K562 (cell line): ENCODE data around the gene OSBPL3. TPM values are rescaled to one million over a fixed set of nuclear protein-coding genes. Genes with fewer than 3 reads are reported as not detected.

Experiments used
- ATAC-seq: fragments of 200-7000 bp; cut with Tn5 transposase; 3 replicates; pipeline ENCODE4 v1.9.1; 2020; ENCODE audit warnings: moderate library complexity
- BruUV-seq: library from RNA; stranded (reverse); fragments of 400-500 nt; replicated peaks from 2 replicates; lab custom pipeline; 2021; lab: Mats Ljungman, UMichigan
- CTCF ChIA-PET: fragments of 300-600 bp; formaldehyde crosslinking; extraction: SDS; loops from one replicate; lab custom pipeline; 2021; ENCODE audit warnings: low intra/inter-chr PET ratio; lab: Yijun Ruan, JAX
- POLR2A ChIA-PET: fragments of 300-600, 350-650 bp; sonication (Branson Sonifier 250); formaldehyde crosslinking; extraction: SDS; loops from one replicate; lab custom pipeline; 2021; ENCODE audit warnings: antibody characterized with exemption, inconsistent platforms; lab: Yijun Ruan, JAX
- DNase-seq, 4 experiments: peaks; one replicate each; pipeline versions ENCODE4 v3.0.0 to v3.0.0-alpha.2; 2011 to 2018; ENCODE audit warnings: low spot score in 3 of 4, mixed read lengths in 3 of 4; ENCODE audit errors: extremely low read depth in 1 of 4
- FAIRE-seq: peaks from 2 replicates; lab custom pipeline; 2011; peaks lifted over from hg19 to GRCh38; lab: Jason Lieb, UNC
- H2AFZ ChIP-seq: 2 replicates; pipeline ENCODE4 v1.6.0; 2011; ENCODE audit warnings: low read depth, low read length, control low read depth, inconsistent platforms
- H3K27ac ChIP-seq: fragments of 200-600 bp; 3 replicates; pipeline ENCODE4 v1.8.0; 2011; ENCODE audit warnings: low read depth, mild to moderate bottlenecking, control low read depth, inconsistent platforms, low read length, moderate library complexity, mixed read lengths; ENCODE audit errors: extremely low read depth
- H3K27me3 ChIP-seq, 2 experiments: fragments of 300-600 bp in 1 of 2; 2 replicates in 1 of 2; 3 replicates in 1 of 2; pipeline versions ENCODE4 v1.6.0 to v1.8.0; 2011; ENCODE audit warnings: inconsistent platforms in 2 of 2, low read length in 2 of 2, mild to moderate bottlenecking in 1 of 2, mixed read lengths in 1 of 2, moderate library complexity in 1 of 2; ENCODE audit not compliant: control insufficient read depth in 2 of 2, insufficient read depth in 2 of 2
- H3K36me3 ChIP-seq: fragments of 300-600 bp; 3 replicates; pipeline ENCODE4 v1.8.0; 2011; ENCODE audit warnings: mild to moderate bottlenecking, low read length, inconsistent platforms; ENCODE audit not compliant: control insufficient read depth, insufficient read depth
- H3K4me1 ChIP-seq, 2 experiments: fragments of 200-600 bp in 1 of 2; replicated peaks in 1 of 2; 2 replicates in 1 of 2; 3 replicates in 1 of 2; pipeline versions ENCODE4 v1.5.1 to v1.8.0; 2011; ENCODE audit warnings: inconsistent platforms in 2 of 2, low read length in 2 of 2, mild to moderate bottlenecking in 1 of 2, mixed read lengths in 1 of 2, moderate library complexity in 1 of 2; ENCODE audit not compliant: control insufficient read depth in 2 of 2, insufficient read depth in 2 of 2
- H3K4me2 ChIP-seq: 2 replicates; pipeline ENCODE4 v1.6.1; 2011; ENCODE audit warnings: low read length, control low read depth, inconsistent platforms, mixed read lengths; ENCODE audit not compliant: insufficient read depth
- H3K4me3 ChIP-seq: fragments of 200-600 bp; sonication (generic), shearing (Covaris generic); 2 replicates; pipeline ENCODE4 v1.5.1; 2016; ENCODE audit warnings: control low read depth, inconsistent platforms
- H3K79me2 ChIP-seq: fragments of 200-600 bp; 3 replicates; pipeline ENCODE4 v1.8.0; 2011; ENCODE audit warnings: low read length, inconsistent platforms; ENCODE audit not compliant: control insufficient read depth, insufficient read depth
- H3K9ac ChIP-seq, 2 experiments: 2 replicates each; pipeline versions ENCODE4 v1.6.0 to v1.6.1; 2011; ENCODE audit warnings: low read depth in 2 of 2, low read length in 2 of 2, control low read depth in 1 of 2, inconsistent platforms in 1 of 2, mild to moderate bottlenecking in 1 of 2, mixed read lengths in 1 of 2; ENCODE audit not compliant: insufficient read depth in 1 of 2
- H3K9me1 ChIP-seq: one replicate; pipeline ENCODE4 v1.6.0; 2011; ENCODE audit warnings: inconsistent platforms, mild to moderate bottlenecking, low read length, moderate library complexity; ENCODE audit not compliant: control insufficient read depth, insufficient read depth
- H3K9me3 ChIP-seq: replicated peaks from 2 replicates; pipeline ENCODE4 v1.5.1; 2011; ENCODE audit warnings: low read depth, low read length, inconsistent platforms; ENCODE audit not compliant: control insufficient read depth, insufficient read depth
- H4K20me1 ChIP-seq: replicated peaks from 2 replicates; pipeline ENCODE4 v1.6.1; 2011; ENCODE audit warnings: low read length, inconsistent platforms, mixed read lengths; ENCODE audit not compliant: control insufficient read depth, insufficient read depth
- BRCA1 ChIP-seq, 2 experiments: fragments of 450-650 bp in 1 of 2; sonication (generic) in 1 of 2; formaldehyde crosslinking in 1 of 2; IDR thresholded peaks; 2 replicates each; pipeline versions ENCODE4 v1.5.0 to v1.6.1; 2017 to 2020; ENCODE audit warnings: mild to moderate bottlenecking in 1 of 2, missing genetic modification reagents in 1 of 2
- FOXP4 ChIP-seq: sonication (generic); formaldehyde crosslinking; IDR thresholded peaks from 2 replicates; pipeline ENCODE4 v1.8.0; 2022; ENCODE audit warnings: mild to moderate bottlenecking, missing genetic modification reagents, borderline replicate concordance
- PCBP2 ChIP-seq: fragments of 200-400 bp; formaldehyde crosslinking; IDR thresholded peaks from 2 replicates; pipeline ENCODE4 v1.6.1; 2018; ENCODE audit warnings: low read length, low read depth, mild to moderate bottlenecking, moderate library complexity; ENCODE audit not compliant: poor library complexity, severe bottlenecking
- RBM14 ChIP-seq: fragments of 200-400 bp; formaldehyde crosslinking; IDR thresholded peaks from 2 replicates; pipeline ENCODE4 v1.6.1; 2018; ENCODE audit warnings: low read depth, mild to moderate bottlenecking, low read length, moderate library complexity, borderline replicate concordance; ENCODE audit not compliant: insufficient read depth
- RBM17 ChIP-seq: fragments of 200-400 bp; formaldehyde crosslinking; IDR thresholded peaks from 2 replicates; pipeline ENCODE4 v1.6.1; 2017; ENCODE audit warnings: low read depth, mild to moderate bottlenecking, low read length, borderline replicate concordance
- RNF219 ChIP-seq: fragments of 250-450 bp; sonication (Bioruptor Pico); IDR thresholded peaks from 2 replicates; pipeline ENCODE4 v1.5.0; 2022; ENCODE audit warnings: mild to moderate bottlenecking
- TRIM25 ChIP-seq: fragments of 450-650 bp; IDR thresholded peaks from 2 replicates; pipeline ENCODE4 v1.7.0; 2016; ENCODE audit warnings: borderline replicate concordance
- ZBTB7A ChIP-seq: IDR thresholded peaks from 2 replicates; pipeline ENCODE4 v1.6.1; 2011; ENCODE audit warnings: low read depth, mild to moderate bottlenecking, low read length, moderate library complexity, borderline replicate concordance; ENCODE audit not compliant: control insufficient read depth
- ZNF175 ChIP-seq: fragments of 200-800 bp; sonication (Bioruptor generic); IDR thresholded peaks from 2 replicates; pipeline ENCODE4 v1.6.1; 2016; ENCODE audit warnings: low read depth, mild to moderate bottlenecking, missing genetic modification characterization, missing compliant biosample characterization
- ZSCAN32 ChIP-seq: fragments of 450-650 bp; formaldehyde crosslinking; IDR thresholded peaks from 2 replicates; pipeline ENCODE4 v1.4.0; 2020; ENCODE audit warnings: mild to moderate bottlenecking, moderate library complexity
- WGBS: fragments of 100-300 bp; shearing (Covaris generic); methylation state at CpG from one replicate; pipeline ENCODE4 v1.1.6; 2016; ENCODE audit warnings: low coverage, mixed read lengths; ENCODE audit not compliant: insufficient coverage; ENCODE audit errors: missing lambda C conversion rate; 5-methylcytosine and 5-hydroxymethylcytosine counted together
- in situ Hi-C: fragments of 300-500 bp; cut with MboI; formaldehyde crosslinking; loops from 4 replicates; pipeline ENCODE4 v1.15.0; 2018; ENCODE audit warnings: inconsistent platforms, mixed read lengths
- intact Hi-C: fragments of 100-400 bp; cut with micrococcal nuclease; formaldehyde crosslinking; loops from 2 replicates; pipeline ENCODE4 v1.14.2; 2022
- polyA plus RNA-seq, 8 experiments: library from polyadenylated mRNA; depleted of rRNA in 4 of 8; stranded (reverse) in 5 of 8; unstranded in 3 of 8; fragments of >200 nt; fragmentation: Nextera tagmentation in 2 of 8; fragmentation: Illumina TruSeq in 1 of 8; extraction: Ambion mirVana in 2 of 8; extraction: Trizol in 1 of 8; gene quantifications; 2 replicates each; pipeline versions ENCODE4 v1.2.1 to v1.2.3, GENCODE V29; 2011 to 2014; ENCODE audit warnings: inconsistent platforms in 1 of 8, missing spikeins in 1 of 8
- total RNA-seq, 7 experiments: library from RNA; depleted of rRNA in 6 of 7; stranded (reverse); fragments of >200 nt in 6 of 7; fragmentation: Illumina TruSeq in 2 of 7; extraction: Trizol in 2 of 7; gene quantifications; 2 replicates each; pipeline versions ENCODE4 v1.2.1 to v1.2.3, GENCODE V29; 2011 to 2021; ENCODE audit warnings: low replicate concordance in 1 of 7
- TF ChIP-seq, protein P1 (sequence below): IDR thresholded peaks from 2 replicates; pipeline ENCODE4 v1.6.1; 2011; ENCODE audit not compliant: insufficient read length; ENCODE audit errors: extremely low read depth
- TF ChIP-seq, protein P2 (sequence below): fragments of 450-650 bp; IDR thresholded peaks from 2 replicates; pipeline ENCODE4 v1.6.1; 2016; ENCODE audit warnings: mild to moderate bottlenecking

The OSBPL3 gene
- total and polyA plus RNA-seq, 9 of the 15 experiments (the other 6 are each of a cell fraction or from before 2014, with no cell fraction given): 4.8 to 37.2 (median 26.5) TPM

GRCh38 chr7:25002786-25003185, 22.8 kb upstream of the OSBPL3 start:
- DNase-seq (no peak), FAIRE-seq (no peak), ATAC-seq (no peak)
- Histone ChIP-seq H3K9me3 (no peaks in the 10 kb centered on the region), H3K9me1 (no peaks in the 10 kb centered on the region), H3K36me3 (no peaks in the 10 kb centered on the region), H3K4me2 (no peak overlapping the region), H3K79me2 (no peaks in the 10 kb centered on the region), H3K27me3 (peaks cover 0 to 2% of the 10 kb centered on the region in 2 experiments; a peak in 2 of 5 replicates), H4K20me1 (no peaks in the 10 kb centered on the region), H3K9ac (no peak overlapping the region), H3K4me1 (no peaks in the 10 kb centered on the region), H3K4me3 (no peak overlapping the region), H3K27ac (no peak overlapping the region), H2AFZ (peak overlapping the region; percentile 56; the same call in 1 of the 2 replicates)
- in situ Hi-C loops (no loop called here), intact Hi-C loops (no loop called here)
- BruUV-seq: no TSS peak
- 7% methylated on average over 1 of the region's 1 CpG for WGBS
- POLR2A ChIA-PET: no interaction called here
- CTCF ChIA-PET: no interaction called here
- TF ChIP-seq FOXP4 (CRISPR knock-in tag) (no peak), TRIM25 (no peak), BRCA1 (IDR thresholded peaks at IDR 0.05) (no peak), BRCA1 (CRISPR knock-in tag; IDR thresholded peaks at IDR 0.05) (no peak), RBM14 (no peak), ZSCAN32 (no peak), PCBP2 (no peak), RNF219 (CRISPR knock-in tag) (no peak), ZBTB7A (no peak), ZNF175 (CRISPR knock-in tag) (no peak), RBM17 (no peak)
- TF ChIP-seq, protein P1, sequence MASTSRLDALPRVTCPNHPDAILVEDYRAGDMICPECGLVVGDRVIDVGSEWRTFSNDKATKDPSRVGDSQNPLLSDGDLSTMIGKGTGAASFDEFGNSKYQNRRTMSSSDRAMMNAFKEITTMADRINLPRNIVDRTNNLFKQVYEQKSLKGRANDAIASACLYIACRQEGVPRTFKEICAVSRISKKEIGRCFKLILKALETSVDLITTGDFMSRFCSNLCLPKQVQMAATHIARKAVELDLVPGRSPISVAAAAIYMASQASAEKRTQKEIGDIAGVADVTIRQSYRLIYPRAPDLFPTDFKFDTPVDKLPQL: no peak
- TF ChIP-seq, protein P2, sequence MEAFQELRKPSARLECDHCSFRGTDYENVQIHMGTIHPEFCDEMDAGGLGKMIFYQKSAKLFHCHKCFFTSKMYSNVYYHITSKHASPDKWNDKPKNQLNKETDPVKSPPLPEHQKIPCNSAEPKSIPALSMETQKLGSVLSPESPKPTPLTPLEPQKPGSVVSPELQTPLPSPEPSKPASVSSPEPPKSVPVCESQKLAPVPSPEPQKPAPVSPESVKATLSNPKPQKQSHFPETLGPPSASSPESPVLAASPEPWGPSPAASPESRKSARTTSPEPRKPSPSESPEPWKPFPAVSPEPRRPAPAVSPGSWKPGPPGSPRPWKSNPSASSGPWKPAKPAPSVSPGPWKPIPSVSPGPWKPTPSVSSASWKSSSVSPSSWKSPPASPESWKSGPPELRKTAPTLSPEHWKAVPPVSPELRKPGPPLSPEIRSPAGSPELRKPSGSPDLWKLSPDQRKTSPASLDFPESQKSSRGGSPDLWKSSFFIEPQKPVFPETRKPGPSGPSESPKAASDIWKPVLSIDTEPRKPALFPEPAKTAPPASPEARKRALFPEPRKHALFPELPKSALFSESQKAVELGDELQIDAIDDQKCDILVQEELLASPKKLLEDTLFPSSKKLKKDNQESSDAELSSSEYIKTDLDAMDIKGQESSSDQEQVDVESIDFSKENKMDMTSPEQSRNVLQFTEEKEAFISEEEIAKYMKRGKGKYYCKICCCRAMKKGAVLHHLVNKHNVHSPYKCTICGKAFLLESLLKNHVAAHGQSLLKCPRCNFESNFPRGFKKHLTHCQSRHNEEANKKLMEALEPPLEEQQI: no peak
